DOHH2 (cell line): ENCODE data around the gene BDNF.

Experiments
- EZH2phosphoT487 ChIP-seq: fragments of 200-600 bp; sonication (generic); IDR thresholded peaks from 2 replicates; pipeline ENCODE4 v1.6.1; 2017; ENCODE audit warnings: borderline replicate concordance, mild to moderate bottlenecking, antibody characterized with exemption, low read length, moderate library complexity, mixed read lengths
- TF ChIP-seq, protein P1 (sequence below): fragments of 200-600 bp; sonication (generic); IDR thresholded peaks from one replicate; pipeline ENCODE4 v1.5.1; 2014; ENCODE audit warnings: antibody characterized with exemption, mild to moderate bottlenecking, low read depth, low read length; ENCODE audit not compliant: poor library complexity, severe bottlenecking

DNA sequence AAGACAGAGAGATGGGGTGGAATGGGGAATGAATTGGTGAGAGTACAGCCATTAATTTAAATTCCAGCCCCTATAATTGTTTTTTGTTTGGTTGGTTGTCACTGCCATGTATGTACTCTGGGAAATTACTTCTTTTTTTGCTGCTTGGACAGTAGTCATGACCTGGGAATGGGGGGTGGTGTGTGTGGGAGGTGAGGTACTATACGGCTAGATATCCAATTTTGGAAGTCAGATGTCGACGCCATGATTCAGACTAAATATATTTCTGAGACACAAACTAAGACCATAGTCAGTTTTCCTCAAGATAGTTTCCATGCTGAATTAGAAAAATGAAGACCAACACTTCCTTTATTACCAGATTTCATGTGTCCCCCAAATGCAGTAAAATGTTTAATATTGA is 7.4 kb upstream of the BDNF start:
- TF ChIP-seq, protein P1, sequence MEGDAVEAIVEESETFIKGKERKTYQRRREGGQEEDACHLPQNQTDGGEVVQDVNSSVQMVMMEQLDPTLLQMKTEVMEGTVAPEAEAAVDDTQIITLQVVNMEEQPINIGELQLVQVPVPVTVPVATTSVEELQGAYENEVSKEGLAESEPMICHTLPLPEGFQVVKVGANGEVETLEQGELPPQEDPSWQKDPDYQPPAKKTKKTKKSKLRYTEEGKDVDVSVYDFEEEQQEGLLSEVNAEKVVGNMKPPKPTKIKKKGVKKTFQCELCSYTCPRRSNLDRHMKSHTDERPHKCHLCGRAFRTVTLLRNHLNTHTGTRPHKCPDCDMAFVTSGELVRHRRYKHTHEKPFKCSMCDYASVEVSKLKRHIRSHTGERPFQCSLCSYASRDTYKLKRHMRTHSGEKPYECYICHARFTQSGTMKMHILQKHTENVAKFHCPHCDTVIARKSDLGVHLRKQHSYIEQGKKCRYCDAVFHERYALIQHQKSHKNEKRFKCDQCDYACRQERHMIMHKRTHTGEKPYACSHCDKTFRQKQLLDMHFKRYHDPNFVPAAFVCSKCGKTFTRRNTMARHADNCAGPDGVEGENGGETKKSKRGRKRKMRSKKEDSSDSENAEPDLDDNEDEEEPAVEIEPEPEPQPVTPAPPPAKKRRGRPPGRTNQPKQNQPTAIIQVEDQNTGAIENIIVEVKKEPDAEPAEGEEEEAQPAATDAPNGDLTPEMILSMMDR, result no peak
- no peak for TF ChIP-seq EZH2phosphoT487
